HG03442 (cell line): ENCODE data around the gene SPTAN1.
"Not testable (repeated sequence)": the region's sequence is repeated elsewhere in the genome, so short reads cannot be mapped to it uniquely, and the experiment has no call there.

Experiments
- ATAC-seq: cut with Tn5 transposase; IDR thresholded peaks from one replicate; pipeline ENCODE4 v1.9.1; 2021; ENCODE audit warnings: mild to moderate bottlenecking, moderate library complexity; ENCODE audit not compliant: unreplicated experiment

The SPTAN1 gene

GRCh38 chr9:128631636-128632035 lies 79.2 kb downstream of the SPTAN1 start:
- ATAC-seq, result no peak

- no peak for ATAC-seq
Measured at GRCh38 chr9:128632066-128632465, 79.7 kb downstream of the SPTAN1 start.

- ATAC-seq, result no peak
Measured at GRCh38 chr9:128632486-128632885, 80.1 kb downstream of the SPTAN1 start.

- ATAC-seq, result no peak
Measured at GRCh38 chr9:128633057-128633456, 80.7 kb downstream of the SPTAN1 start.

GRCh38 chr9:128633601-128634000 lies 81.2 kb downstream of the SPTAN1 start:
- no peak for ATAC-seq

GRCh38 chr9:128634111-128634510 lies 81.7 kb downstream of the SPTAN1 start:
- ATAC-seq, result no peak

GRCh38 chr9:128634651-128635262 lies 82.4 kb downstream of the SPTAN1 start:
- no peak for ATAC-seq

GRCh38 chr9:128635266-128636023 lies 83.1 kb downstream of the SPTAN1 start:
- no peak for ATAC-seq

GRCh38 chr9:128636024-128636390 lies 83.6 kb downstream of the SPTAN1 start:
- ATAC-seq, result no peak

GRCh38 chr9:128636556-128637530 lies 84.5 kb downstream of the SPTAN1 start:
- no peak for ATAC-seq

GRCh38 chr9:128637656-128638055 lies 85.3 kb downstream of the SPTAN1 start:
- no peak for ATAC-seq

GRCh38 chr9:128638580-128638979 lies 86.2 kb downstream of the SPTAN1 start:
- ATAC-seq, result no peak

- no peak for ATAC-seq
Measured at GRCh38 chr9:128640603-128641002, 88.2 kb downstream of the SPTAN1 start.

GRCh38 chr9:128642675-128643245 lies 90.4 kb downstream of the SPTAN1 start:
- no peak for ATAC-seq

GRCh38 chr9:128643519-128644300 lies 91.3 kb downstream of the SPTAN1 start:
- peak; percentile 70 for ATAC-seq

GRCh38 chr9:128648206-128648605 lies 95.8 kb downstream of the SPTAN1 start:
- ATAC-seq, result not testable (repeated sequence)

- ATAC-seq, result no peak
Measured at GRCh38 chr9:128651798-128652197, 99.4 kb downstream of the SPTAN1 start.

GRCh38 chr9:128653908-128654307 lies 101.5 kb downstream of the SPTAN1 start:
- no peak for ATAC-seq

GRCh38 chr9:128654481-128654880 lies 102.1 kb downstream of the SPTAN1 start:
- ATAC-seq, result no peak
